HCT116 (cell line): ENCODE results near the gene PCGF2. TPM values are rescaled to one million over a fixed set of nuclear protein-coding genes. Genes with fewer than 3 reads are reported as not detected.

Experiments
- ATAC-seq: fragments of 200-7000 bp; cut with Tn5 transposase; 2 replicates; pipeline ENCODE4 v1.9.1; 2020; ENCODE audit warnings: mild to moderate bottlenecking, moderate library complexity
- BruUV-seq: library from RNA; stranded (reverse); fragments of 400-500 nt; replicated peaks from 2 replicates; lab custom pipeline; 2021; lab: Mats Ljungman, UMichigan
- CTCF ChIA-PET: fragments of 300-600 bp; sonication (Branson Sonifier 250); formaldehyde crosslinking; loops from one replicate; lab custom pipeline; 2021; ENCODE audit warnings: antibody characterized with exemption; lab: Charles Lee
- POLR2A ChIA-PET: fragments of 300-600, 350-600 bp; sonication (Branson Sonifier 250); formaldehyde crosslinking; loops from one replicate; lab custom pipeline; 2021; ENCODE audit warnings: antibody characterized with exemption; lab: Charles Lee
- RAD21 ChIA-PET, 2 experiments: fragments of 300-600 bp; sonication (Branson Sonifier 250); formaldehyde crosslinking; loops; one replicate each; lab custom pipeline; 2023; ENCODE audit warnings: low total read pairs in 2 of 2; ENCODE audit not compliant: uncharacterized antibody in 2 of 2, unreplicated experiment in 2 of 2, low non-redundant PET in 1 of 2; lab: Charles Lee
- DNase-seq: peaks from one replicate; pipeline ENCODE4 v3.0.0-alpha.2; 2010; ENCODE audit warnings: low read depth, low spot score
- H2AFZ ChIP-seq: fragments of 200-600 bp; shearing (Covaris generic), sonication (generic); 2 replicates; pipeline ENCODE4 v1.6.1; 2017; ENCODE audit warnings: low read depth, mixed run types, mixed read lengths, antibody characterized with exemption, low read length; ENCODE audit not compliant: poor library complexity, severe bottlenecking
- H3K27ac ChIP-seq: 2 replicates; pipeline ENCODE4 v1.5.1; 2012; ENCODE audit warnings: low read depth, low read length
- H3K27me3 ChIP-seq: fragments of 200-600 bp; sonication (generic); 2 replicates; pipeline ENCODE4 v1.6.1; 2016; ENCODE audit warnings: mixed run types, low read length, mixed read lengths; ENCODE audit not compliant: insufficient read depth
- H3K36me3 ChIP-seq, 2 experiments: fragments of 200-500 bp in 1 of 2; fragments of 200-600 bp in 1 of 2; sonication (Bioruptor generic) in 1 of 2; sonication (generic) in 1 of 2; 2 replicates each; pipeline versions ENCODE4 v1.5.1 to v1.6.1; 2014 to 2016; ENCODE audit warnings: low read length in 2 of 2, inconsistent platforms in 1 of 2, mixed read lengths in 1 of 2, mixed run types in 1 of 2; ENCODE audit not compliant: insufficient read depth in 2 of 2, control insufficient read depth in 1 of 2
- H3K4me1 ChIP-seq, 2 experiments: fragments of 200-600 bp in 1 of 2; sonication (generic) in 1 of 2; 2 replicates each; pipeline versions ENCODE4 v1.5.1 to v1.6.1; 2012 to 2017; ENCODE audit warnings: low read length in 2 of 2, inconsistent platforms in 1 of 2, mild to moderate bottlenecking in 1 of 2, mixed read lengths in 1 of 2, mixed run types in 1 of 2, moderate library complexity in 1 of 2; ENCODE audit not compliant: insufficient read depth in 2 of 2, control insufficient read depth in 1 of 2
- H3K4me2 ChIP-seq: fragments of 200-600 bp; sonication (generic); 2 replicates; pipeline ENCODE4 v1.6.1; 2017; ENCODE audit warnings: mixed run types, low read length, mixed read lengths
- H3K4me3 ChIP-seq, 2 experiments: fragments of 200-600 bp in 1 of 2; sonication (generic) in 1 of 2; replicated peaks in 1 of 2; 2 replicates each; pipeline ENCODE4 v1.5.1; 2011 to 2016; ENCODE audit warnings: low read length in 2 of 2, control low read depth in 1 of 2, low read depth in 1 of 2, mild to moderate bottlenecking in 1 of 2, mixed read lengths in 1 of 2, mixed run types in 1 of 2
- H3K79me2 ChIP-seq: fragments of 200-600 bp; sonication (generic); 2 replicates; pipeline ENCODE4 v1.6.1; 2017; ENCODE audit warnings: mild to moderate bottlenecking, mixed run types, low read length, moderate library complexity, mixed read lengths; ENCODE audit not compliant: insufficient read depth
- H3K9ac ChIP-seq: fragments of 200-600 bp; sonication (generic); 2 replicates; pipeline ENCODE4 v1.6.1; 2016; ENCODE audit warnings: low read length, mixed read lengths
- H3K9me2 ChIP-seq: fragments of 200-600 bp; sonication (generic), shearing (Covaris generic); 2 replicates; pipeline ENCODE4 v1.6.1; 2017; ENCODE audit warnings: mixed run types, mild to moderate bottlenecking, moderate library complexity; ENCODE audit not compliant: insufficient read depth
- H3K9me3 ChIP-seq, 2 experiments: fragments of 200-500 bp in 1 of 2; fragments of 200-600 bp in 1 of 2; sonication (Bioruptor generic) in 1 of 2; sonication (generic) in 1 of 2; 2 replicates each; pipeline ENCODE4 v1.6.1; 2014 to 2017; ENCODE audit warnings: low read length in 2 of 2, mixed read lengths in 2 of 2, inconsistent platforms in 1 of 2, low read depth in 1 of 2, mild to moderate bottlenecking in 1 of 2, mixed run types in 1 of 2, moderate library complexity in 1 of 2; ENCODE audit not compliant: control insufficient read depth in 1 of 2, insufficient read depth in 1 of 2
- H4K20me1 ChIP-seq: fragments of 200-600 bp; sonication (generic), shearing (Covaris generic); 2 replicates; pipeline ENCODE4 v1.6.1; 2017; ENCODE audit warnings: mixed run types, mild to moderate bottlenecking, moderate library complexity; ENCODE audit not compliant: insufficient read depth
- ATF3 ChIP-seq: IDR thresholded peaks from 2 replicates; pipeline ENCODE4 v1.6.1; 2012
- CBX3 ChIP-seq: IDR thresholded peaks from 2 replicates; pipeline ENCODE4 v1.6.1; 2012; ENCODE audit warnings: low read depth
- EGR1 ChIP-seq: IDR thresholded peaks from 2 replicates; pipeline ENCODE4 v1.6.1; 2012; ENCODE audit warnings: low read depth
- EZH2phosphoT487 ChIP-seq: fragments of 200-600 bp; IDR thresholded peaks from 2 replicates; pipeline ENCODE4 v1.6.1; 2018; ENCODE audit warnings: antibody characterized with exemption, borderline replicate concordance
- POLR2A ChIP-seq: IDR thresholded peaks from 2 replicates; pipeline ENCODE4 v1.7.0; 2011; ENCODE audit warnings: borderline replicate concordance; ENCODE audit not compliant: insufficient read depth, insufficient read length; ENCODE audit errors: extremely low read depth
- POLR2AphosphoS5 ChIP-seq: IDR thresholded peaks from 2 replicates; pipeline ENCODE4 v1.6.1; 2011; ENCODE audit warnings: mild to moderate bottlenecking, low read depth, low read length, moderate library complexity
- REST ChIP-seq: IDR thresholded peaks from 2 replicates; pipeline ENCODE4 v1.6.1; 2012; ENCODE audit warnings: low read depth
- SIN3A ChIP-seq: IDR thresholded peaks from 2 replicates; pipeline ENCODE4 v1.6.1; 2012; ENCODE audit warnings: low read depth
- TCF7L2 ChIP-seq: IDR thresholded peaks from 2 replicates; pipeline ENCODE4 v1.7.0; 2011; ENCODE audit warnings: borderline replicate concordance, inconsistent platforms; ENCODE audit not compliant: insufficient read depth, insufficient read length; ENCODE audit errors: extremely low read depth
- YY1 ChIP-seq: IDR thresholded peaks from 2 replicates; pipeline ENCODE4 v1.6.1; 2011; ENCODE audit warnings: low read length, low read depth, moderate library complexity, mild to moderate bottlenecking; ENCODE audit not compliant: insufficient replicate concordance; ENCODE audit errors: extremely low read depth
- ZNF274 ChIP-seq: fragments of 200-500 bp; sonication (Bioruptor generic); IDR thresholded peaks from 2 replicates; pipeline ENCODE4 v1.6.1; 2014; ENCODE audit warnings: mild to moderate bottlenecking, low read depth, low read length, inconsistent platforms
- intact Hi-C: fragments of 100-400 bp; cut with micrococcal nuclease; formaldehyde crosslinking; loops from 2 replicates; pipeline ENCODE4 v1.10.0; 2022
- total RNA-seq: library from RNA; stranded (reverse); gene quantifications from one replicate; pipeline ENCODE4 v1.2.1, GENCODE V29; 2021; ENCODE audit not compliant: unreplicated experiment

PCGF2 gene
- total RNA-seq, 1 experiment from 2014 or later, result 64.6 TPM

- no peak overlapping the region for H3K9ac ChIP-seq
- POLR2A ChIA-PET, result no interaction called here
Observed at GRCh38 chr17:38733282-38733981, 14.7 kb downstream of the PCGF2 start.

GRCh38 chr17:38732376-38733281 lies 15.5 kb downstream of the PCGF2 start:
- Histone ChIP-seq H3K4me3 (no peak overlapping the region), H3K36me3 (peaks cover 8 to 31% of the 10 kb centered on the region in 2 experiments; a peak in 3 of 4 replicates), H2AFZ (no peak overlapping the region), H3K27ac (peak overlapping the region; percentile 47; the same call in 1 of the 2 replicates), H3K9ac (0 out of 2 replicates have a peak overlapping the region, but pooled peaks have one; percentile 4), H4K20me1 (no peaks in the 10 kb centered on the region), H3K4me2 (0 out of 2 replicates have a peak overlapping the region, but pooled peaks have one; percentile 90), H3K9me2 (no peaks in the 10 kb centered on the region), H3K9me3 (no peaks in the 10 kb centered on the region), H3K4me1 (peaks cover 11 to 36% of the 10 kb centered on the region in 2 experiments; a peak in 3 of 4 replicates), H3K27me3 (no peaks in the 10 kb centered on the region), H3K79me2 (peaks cover 37% of the 10 kb centered on the region)
- no TSS peak for BruUV-seq
- CTCF ChIA-PET, result no interaction called here
- RAD21 ChIA-PET, result no interaction called here
- POLR2A ChIA-PET, result no interaction called here
- DNase-seq (no peak), ATAC-seq (no peak)
- intact Hi-C loops, result loop anchor here (10.0 kb wide), 1 partner anchor 422 kb away; the partner anchor contains the start of gene PLXDC1
- TF ChIP-seq POLR2A, result no peak
- TF ChIP-seq YY1, result no peak
- no peak for TF ChIP-seq REST
- no peak for TF ChIP-seq SIN3A
- TF ChIP-seq EZH2phosphoT487, result no peak
- TF ChIP-seq CBX3, result no peak
- TF ChIP-seq EGR1, result no peak
- TF ChIP-seq ATF3, result no peak
- no peak for TF ChIP-seq ZNF274
- TF ChIP-seq TCF7L2, result no peak

More at GRCh38 chr17:38733282-38733981, 14.7 kb downstream of the PCGF2 start:
- H2AFZ ChIP-seq, result no peak overlapping the region
- TF ChIP-seq POLR2AphosphoS5 (no peak; the same call in 1 of the 2 replicates), POLR2A (peak; percentile 19)
- ChIA-PET CTCF (interaction anchor here (2.5 kb wide), 1 partner anchor 56 kb away, joined by 19 read pairs; no protein-coding TSS in a partner anchor), RAD21 (no interaction called here)
- H3K4me3 ChIP-seq, result no peak overlapping the region
- BruUV-seq, result no TSS peak
- no peak for ATAC-seq
- peaks cover 11 to 36% of the 10 kb centered on the region in 2 experiments; a peak in 3 of 4 replicates for H3K4me1 ChIP-seq
- H3K79me2 ChIP-seq, result peaks cover 37% of the 10 kb centered on the region
- H3K27ac ChIP-seq, result peak overlapping the region; percentile 47; the same call in 1 of the 2 replicates
- no peaks in the 10 kb centered on the region for H4K20me1 ChIP-seq
- no peaks in the 10 kb centered on the region for H3K9me3 ChIP-seq
- no peak overlapping the region for H3K4me2 ChIP-seq
- no peaks in the 10 kb centered on the region for H3K27me3 ChIP-seq
- no peak for DNase-seq
- intact Hi-C loops, result loop anchor here (10.0 kb wide), 1 partner anchor 421 kb away; the partner anchor contains the start of gene PLXDC1
- H3K9me2 ChIP-seq, result no peaks in the 10 kb centered on the region
- H3K36me3 ChIP-seq, result peaks cover 13 to 37% of the 10 kb centered on the region in 2 experiments
